ENCODE data around the gene CD247. TPM values are rescaled to one million over a fixed set of nuclear protein-coding genes. Genes with fewer than 3 reads are reported as not detected.

The CD247 gene
- total RNA-seq, 1 experiment from 2014 or later, result 1.4 TPM

DNA sequence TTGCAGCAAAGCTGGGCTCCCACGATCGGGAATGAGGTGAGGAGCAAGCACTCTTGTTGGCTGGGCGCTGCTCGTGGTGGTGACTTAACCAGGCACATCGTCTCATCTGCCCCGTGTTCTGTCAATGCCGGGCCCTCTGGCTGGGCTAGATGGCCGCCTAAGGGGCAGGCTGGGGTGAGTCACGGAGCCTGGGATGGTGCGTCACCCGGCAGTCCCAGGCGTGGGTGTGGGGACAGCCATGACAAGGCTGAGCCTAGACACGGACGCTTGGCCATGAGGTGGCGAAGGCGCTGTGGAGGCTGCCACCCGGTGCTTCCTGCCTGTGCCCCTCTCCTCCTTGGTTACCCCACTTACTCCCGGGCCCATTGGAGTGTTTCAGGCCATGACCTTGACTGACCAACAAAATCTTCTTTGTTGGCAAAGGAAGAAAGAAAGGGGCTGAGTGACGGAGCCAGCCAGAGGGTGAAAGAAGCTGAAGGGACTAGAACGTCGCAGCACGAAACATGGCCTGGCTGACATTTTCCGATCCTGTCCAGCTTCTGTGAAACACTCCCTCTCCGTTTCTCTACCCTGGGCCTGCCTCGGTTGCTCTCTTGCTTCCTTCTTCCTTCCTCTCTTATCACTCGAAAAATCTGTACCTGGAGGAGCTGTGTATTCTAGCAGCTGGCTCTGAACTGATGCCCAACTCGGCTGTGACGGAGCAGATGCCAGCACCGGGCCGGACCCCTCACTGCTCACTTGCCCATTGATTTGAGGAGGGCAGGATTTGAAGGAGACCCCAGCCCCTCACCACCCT lies 596 bp downstream of the CD247 start:
- Histone ChIP-seq H3K36me3 (ENCODE audit: insufficient read depth, low read length, poor library complexity, severe bottlenecking) (no peaks in the 10 kb centered on the region), H3K9me3 (ENCODE audit: low read depth, low read length, poor library complexity, severe bottlenecking) (no peaks in the 10 kb centered on the region), H3K27me3 (replicated peaks; ENCODE audit: insufficient read depth, low read depth, low read length, poor library complexity) (peaks cover 6% of the 10 kb centered on the region), H3K27ac (ENCODE audit: low read depth, low read length, poor library complexity, severe bottlenecking) (no peak overlapping the region), H3K4me1 (ENCODE audit: insufficient read depth, low read length, poor library complexity, severe bottlenecking) (no peaks in the 10 kb centered on the region), H3K4me3 (ENCODE audit: low read depth, low read length, poor library complexity, severe bottlenecking) (no peak overlapping the region)
- no TSS peak for BruUV-seq (replicated peaks)
- POLR2A ChIA-PET (ENCODE audit: low non-redundant PET), result interaction anchor here (0.5 kb wide), 1 partner anchor 77 kb away, joined by 3 read pairs; no protein-coding TSS in a partner anchor
- DNase-seq (ENCODE audit: low spot score), result no peak
- no peak for TF ChIP-seq EZH2 (IDR thresholded peaks at IDR 0.05; ENCODE audit: borderline replicate concordance, low read depth, low read length, poor library complexity, severe bottlenecking)
- TF ChIP-seq, protein P1, sequence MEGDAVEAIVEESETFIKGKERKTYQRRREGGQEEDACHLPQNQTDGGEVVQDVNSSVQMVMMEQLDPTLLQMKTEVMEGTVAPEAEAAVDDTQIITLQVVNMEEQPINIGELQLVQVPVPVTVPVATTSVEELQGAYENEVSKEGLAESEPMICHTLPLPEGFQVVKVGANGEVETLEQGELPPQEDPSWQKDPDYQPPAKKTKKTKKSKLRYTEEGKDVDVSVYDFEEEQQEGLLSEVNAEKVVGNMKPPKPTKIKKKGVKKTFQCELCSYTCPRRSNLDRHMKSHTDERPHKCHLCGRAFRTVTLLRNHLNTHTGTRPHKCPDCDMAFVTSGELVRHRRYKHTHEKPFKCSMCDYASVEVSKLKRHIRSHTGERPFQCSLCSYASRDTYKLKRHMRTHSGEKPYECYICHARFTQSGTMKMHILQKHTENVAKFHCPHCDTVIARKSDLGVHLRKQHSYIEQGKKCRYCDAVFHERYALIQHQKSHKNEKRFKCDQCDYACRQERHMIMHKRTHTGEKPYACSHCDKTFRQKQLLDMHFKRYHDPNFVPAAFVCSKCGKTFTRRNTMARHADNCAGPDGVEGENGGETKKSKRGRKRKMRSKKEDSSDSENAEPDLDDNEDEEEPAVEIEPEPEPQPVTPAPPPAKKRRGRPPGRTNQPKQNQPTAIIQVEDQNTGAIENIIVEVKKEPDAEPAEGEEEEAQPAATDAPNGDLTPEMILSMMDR (conservative IDR thresholded peaks at IDR 0.05; ENCODE audit: low read depth, low read length), result no peak
- CTCF ChIA-PET, result no interaction called here
- intact Hi-C loops (cut with micrococcal nuclease; ENCODE audit: unreplicated experiment), result no loop called here

- ChIA-PET CTCF (interaction anchor here (0.7 kb wide), 1 partner anchor 14 kb away, joined by 5 read pairs; no protein-coding TSS in a partner anchor), POLR2A (ENCODE audit: low non-redundant PET) (no interaction called here)
- Histone ChIP-seq H3K4me3 (ENCODE audit: low read depth, low read length, poor library complexity, severe bottlenecking) (no peak overlapping the region), H3K27ac (ENCODE audit: low read depth, low read length, poor library complexity, severe bottlenecking) (no peak overlapping the region), H3K4me1 (ENCODE audit: insufficient read depth, low read length, poor library complexity, severe bottlenecking) (no peaks in the 10 kb centered on the region), H3K27me3 (replicated peaks; ENCODE audit: insufficient read depth, low read depth, low read length, poor library complexity) (peaks cover 10% of the 10 kb centered on the region), H3K36me3 (ENCODE audit: insufficient read depth, low read length, poor library complexity, severe bottlenecking) (no peaks in the 10 kb centered on the region), H3K9me3 (ENCODE audit: low read depth, low read length, poor library complexity, severe bottlenecking) (no peaks in the 10 kb centered on the region)
- DNase-seq (ENCODE audit: low spot score), result no peak
- intact Hi-C loops (cut with micrococcal nuclease; ENCODE audit: unreplicated experiment), result no loop called here
- BruUV-seq (replicated peaks), result no TSS peak
- TF ChIP-seq, protein P1 (conservative IDR thresholded peaks at IDR 0.05; ENCODE audit: low read depth, low read length), result no peak
- TF ChIP-seq EZH2 (IDR thresholded peaks at IDR 0.05; ENCODE audit: borderline replicate concordance, low read depth, low read length, poor library complexity, severe bottlenecking), result no peak
Observed at GRCh38 chr1:167516404-167517388, 1.6 kb downstream of the CD247 start.

DNA sequence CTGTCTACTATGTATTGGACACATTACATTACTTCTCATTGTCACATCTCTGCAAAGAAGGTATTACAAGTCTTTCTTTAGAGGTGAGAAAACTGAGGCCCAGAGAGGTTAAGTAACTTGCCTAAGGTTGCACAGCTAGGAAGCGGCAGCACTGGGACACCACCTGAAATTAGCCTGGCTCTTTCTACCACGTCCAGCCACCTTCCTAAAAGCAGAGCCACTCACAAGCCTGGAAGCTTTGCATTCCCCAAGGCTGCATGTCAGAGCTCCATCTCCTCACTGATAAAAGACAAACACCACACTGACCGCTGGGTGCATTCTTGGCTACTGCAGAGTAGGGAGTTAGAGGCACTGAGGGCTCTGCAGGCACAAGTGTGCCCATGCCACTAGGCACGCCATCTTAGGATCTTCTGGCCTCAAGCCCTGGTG lies 2.4 kb downstream of the CD247 start:
- no peaks in the 10 kb centered on the region for H3K36me3 ChIP-seq (ENCODE audit: insufficient read depth, low read length, poor library complexity, severe bottlenecking)
- no TSS peak for BruUV-seq (replicated peaks)
- no peak overlapping the region for H3K27ac ChIP-seq (ENCODE audit: low read depth, low read length, poor library complexity, severe bottlenecking)
- H3K4me1 ChIP-seq (ENCODE audit: insufficient read depth, low read length, poor library complexity, severe bottlenecking), result no peaks in the 10 kb centered on the region
- intact Hi-C loops (cut with micrococcal nuclease; ENCODE audit: unreplicated experiment), result no loop called here
- CTCF ChIA-PET, result interaction anchor here (0.7 kb wide), 1 partner anchor 14 kb away, joined by 5 read pairs; no protein-coding TSS in a partner anchor
- TF ChIP-seq, protein P1 (conservative IDR thresholded peaks at IDR 0.05; ENCODE audit: low read depth, low read length), result no peak
- no peak for TF ChIP-seq EZH2 (IDR thresholded peaks at IDR 0.05; ENCODE audit: borderline replicate concordance, low read depth, low read length, poor library complexity, severe bottlenecking)
- peaks cover 10% of the 10 kb centered on the region for H3K27me3 ChIP-seq (replicated peaks; ENCODE audit: insufficient read depth, low read depth, low read length, poor library complexity)
- POLR2A ChIA-PET (ENCODE audit: low non-redundant PET), result no interaction called here
- H3K9me3 ChIP-seq (ENCODE audit: low read depth, low read length, poor library complexity, severe bottlenecking), result no peaks in the 10 kb centered on the region
- no peak for DNase-seq (ENCODE audit: low spot score)
- no peak overlapping the region for H3K4me3 ChIP-seq (ENCODE audit: low read depth, low read length, poor library complexity, severe bottlenecking)
